Measurements from ENCODE around the gene HEXB.

- TF ChIP-seq CTCF (IDR thresholded peaks at IDR 0.05) (no peak), POLR2A (IDR thresholded peaks at IDR 0.05) (no peak)
Measured at GRCh38 chr5:74636149-74636548, 48.9 kb upstream of the HEXB start.
